HUDEP-2 (cell line): ENCODE data around the gene SH3GLB2.
"Not testable (repeated sequence)": the region's sequence is repeated elsewhere in the genome, so short reads cannot be mapped to it uniquely, and the experiment has no call there.

Source experiments
- DNase-seq, 76 experiments: peaks; one replicate each; lab custom pipeline; 2025; ENCODE audit not compliant: unreplicated experiment in 76 of 76; lab: John Stamatoyannopoulos, UW

The SH3GLB2 gene

DNA sequence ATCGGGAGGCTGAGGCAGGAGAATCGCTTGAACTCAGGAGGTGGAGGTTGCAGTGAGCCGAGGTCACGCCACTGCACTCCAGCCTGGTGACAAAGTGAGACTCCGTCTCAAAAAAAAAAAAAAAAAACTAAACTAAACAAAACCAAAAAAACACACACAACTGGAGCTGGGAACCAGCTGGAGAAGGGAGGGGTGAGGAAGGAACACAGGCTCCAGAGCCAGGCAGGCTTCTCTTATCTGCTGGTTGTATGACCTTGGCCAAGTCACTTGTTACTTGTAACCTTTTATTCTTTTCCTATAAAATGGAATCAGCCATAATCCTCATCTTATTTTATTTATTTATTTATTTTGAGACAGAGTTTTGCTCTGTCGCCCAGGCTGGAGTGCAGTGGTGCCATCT, 24.0 kb downstream of the SH3GLB2 start:
- DNase-seq: not testable (repeated sequence)

GRCh38 chr9:129002992-129003391, 25.1 kb downstream of the SH3GLB2 start:
- no peak for DNase-seq

GRCh38 chr9:129001504-129002325, 26.4 kb downstream of the SH3GLB2 start:
- no peak for DNase-seq

DNA sequence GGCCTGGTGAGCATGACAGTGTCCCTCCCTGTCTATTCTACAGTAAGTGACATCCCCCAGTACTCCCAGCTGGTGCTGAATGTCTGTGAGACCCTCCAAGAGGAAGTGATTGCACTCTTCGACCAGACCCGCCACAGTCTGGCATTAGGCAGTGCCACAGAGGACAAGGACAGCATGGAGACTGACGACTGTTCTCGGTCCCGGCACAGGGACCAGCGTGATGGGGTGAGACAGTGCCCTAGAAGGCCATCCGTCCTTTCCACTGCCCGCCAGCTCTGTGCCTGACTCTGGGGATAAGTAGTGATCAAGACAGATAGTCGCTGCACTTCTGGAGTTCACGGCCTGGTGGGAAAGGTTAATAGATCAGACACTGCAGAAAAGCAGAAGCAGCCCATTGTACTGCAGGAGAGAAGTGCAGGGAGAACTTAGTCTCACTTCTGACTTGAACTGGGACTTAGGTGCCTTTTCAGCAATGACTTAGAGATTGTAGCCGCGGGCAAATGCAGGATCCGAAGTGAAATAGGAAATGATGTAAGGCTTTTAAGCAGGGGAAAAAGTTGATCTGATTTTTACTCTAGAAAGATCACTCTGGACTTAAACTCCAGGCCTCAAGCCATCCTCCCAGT, 28.4 kb downstream of the SH3GLB2 start:
- DNase-seq: no peak

DNA sequence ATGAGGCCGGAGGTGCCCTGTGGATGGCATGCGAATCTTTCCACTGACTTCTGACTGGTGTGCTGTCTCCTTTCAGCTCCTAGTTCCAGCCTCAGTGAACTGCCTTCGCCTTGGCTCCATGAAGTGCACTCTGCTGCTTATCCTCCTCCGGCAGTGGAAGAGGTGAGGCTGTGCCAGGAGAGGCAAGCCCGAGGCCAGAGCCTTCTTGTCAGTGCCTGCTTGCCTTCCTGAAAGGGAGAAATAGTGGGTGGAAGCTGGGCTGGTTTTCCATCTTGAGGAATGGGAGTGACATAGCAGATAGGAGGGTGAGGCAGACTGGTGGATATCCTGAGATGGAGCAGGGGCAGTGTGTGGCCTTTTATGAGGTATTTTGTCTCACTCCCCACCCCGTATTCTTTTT, 29.7 kb downstream of the SH3GLB2 start:
- no peak for DNase-seq

GRCh38 chr9:128995791-128996190, 32.3 kb downstream of the SH3GLB2 start:
- DNase-seq: no peak

GRCh38 chr9:128992995-128993394, 35.1 kb downstream of the SH3GLB2 start:
- DNase-seq: peak in 10 of 76 experiments; percentile 3 to 25 (median 6)

GRCh38 chr9:128987805-128988204, 40.3 kb downstream of the SH3GLB2 start:
- DNase-seq: no peak

DNA sequence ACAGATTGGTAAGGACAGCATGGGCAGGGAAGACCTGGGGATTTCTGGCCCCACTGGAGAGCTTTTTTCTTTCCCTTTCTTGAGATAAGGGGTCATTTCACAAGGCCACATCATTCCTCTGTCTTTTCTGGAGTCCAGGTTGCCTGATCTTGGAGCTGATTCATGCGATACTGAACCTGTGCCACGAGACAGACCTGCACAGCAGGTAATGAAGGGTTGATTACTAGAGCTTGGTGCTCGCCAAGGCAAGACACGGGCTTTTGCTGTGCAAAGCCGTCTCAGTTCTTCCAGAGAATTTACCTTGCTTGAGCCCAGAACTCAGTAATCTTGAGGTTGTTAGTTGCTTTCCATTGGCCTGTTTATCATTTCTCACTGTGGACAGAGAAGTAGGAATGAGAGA, 41.5 kb downstream of the SH3GLB2 start:
- no peak for DNase-seq

DNA sequence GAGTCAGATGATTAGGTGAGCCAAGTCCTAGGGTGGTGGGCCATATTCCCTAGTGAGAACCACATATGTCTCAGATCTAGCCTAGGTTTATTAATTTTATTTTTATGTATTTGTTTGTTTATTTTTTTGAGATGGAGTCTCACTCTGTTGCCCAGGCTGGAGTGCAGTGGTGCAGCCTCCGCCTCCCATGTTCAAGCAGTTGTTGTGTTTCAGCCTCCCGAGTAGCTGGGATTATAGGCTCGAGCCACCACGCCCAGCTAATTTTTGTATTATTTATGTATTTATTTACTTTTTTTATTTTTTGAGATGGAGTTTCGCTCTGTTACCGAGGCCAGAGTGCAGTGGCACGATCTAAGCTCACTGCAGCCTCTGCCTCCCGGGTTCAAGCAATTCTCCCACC, 44.6 kb downstream of the SH3GLB2 start:
- DNase-seq: no peak

GRCh38 chr9:128979111-128979510, 49.0 kb downstream of the SH3GLB2 start:
- DNase-seq: no peak

- DNase-seq: no peak
These were observed 55.2 kb downstream of the SH3GLB2 start for GRCh38 chr9:128972956-128973355.

- no peak for DNase-seq
These were observed 58.6 kb downstream of the SH3GLB2 start for GRCh38 chr9:128969491-128969890.

- not testable (repeated sequence) for DNase-seq
These were observed 66.7 kb downstream of the SH3GLB2 start for GRCh38 chr9:128961403-128961802.
